HG03097 (cell line): ENCODE measurements around the gene IGF2R.
A peak's percentile ranks its signal among the peaks of the same experiment; 100 is the strongest.

Experiments used
- ATAC-seq: cut with Tn5 transposase; IDR thresholded peaks from one replicate; pipeline ENCODE4 v1.9.1; 2021; ENCODE audit not compliant: unreplicated experiment, low FRiP score

The IGF2R gene

GRCh38 chr6:159973951-159974350, 5.1 kb downstream of the IGF2R start:
- ATAC-seq = peak; percentile 25

GRCh38 chr6:159974932-159975331, 6.0 kb downstream of the IGF2R start:
- no peak for ATAC-seq

GRCh38 chr6:159976686-159977254, 7.9 kb downstream of the IGF2R start:
- no peak for ATAC-seq

DNA sequence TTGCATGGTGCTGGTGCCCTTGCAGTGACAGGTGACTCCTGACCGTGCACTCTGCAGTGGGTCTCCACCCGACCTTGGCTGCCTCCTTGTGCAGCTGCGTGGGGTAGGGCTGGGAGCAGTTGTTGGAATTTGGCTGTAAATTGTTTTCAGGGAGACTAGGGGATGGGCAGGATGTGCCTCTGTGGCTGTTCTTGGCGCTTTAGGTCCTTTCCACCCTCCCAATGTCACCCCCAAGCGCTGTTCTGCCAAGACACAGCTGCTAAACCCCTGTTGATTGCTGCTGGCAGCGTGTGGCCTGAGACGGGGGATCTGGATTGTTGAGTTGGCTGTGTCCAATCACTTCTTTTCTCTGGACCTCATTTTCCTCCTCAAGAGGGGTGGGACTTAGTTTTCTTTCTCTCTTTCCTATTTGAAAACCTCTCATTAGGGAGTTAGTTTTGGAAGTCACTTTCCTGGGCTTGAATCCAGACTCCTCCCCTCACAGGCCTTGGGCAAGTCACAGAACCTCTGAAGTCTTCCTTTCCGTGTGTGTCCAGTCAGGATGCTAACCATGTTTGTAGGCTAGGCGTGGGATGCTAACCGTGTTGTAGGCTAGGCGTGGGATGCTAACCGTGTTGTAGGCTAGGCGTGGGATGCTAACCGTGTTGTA, 8.5 kb downstream of the IGF2R start:
- no peak for ATAC-seq

DNA sequence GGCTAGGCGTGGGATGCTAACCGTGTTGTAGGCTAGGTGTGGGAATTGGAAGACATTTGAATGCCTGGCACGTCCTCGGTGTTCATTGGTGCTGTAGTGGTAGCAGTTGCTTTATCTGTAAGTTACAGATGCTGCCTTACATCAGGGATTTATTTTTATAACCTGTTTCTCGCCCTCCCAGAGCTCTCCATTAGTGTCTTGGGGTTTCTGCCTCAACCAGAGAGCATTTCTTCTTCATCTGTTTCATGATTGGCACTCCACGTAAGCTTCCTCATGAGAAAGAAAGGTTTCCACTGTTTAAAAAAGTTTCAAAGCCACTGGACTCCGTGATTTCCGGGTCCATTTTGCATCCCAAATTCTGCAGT, 9.0 kb downstream of the IGF2R start:
- ATAC-seq = no peak

GRCh38 chr6:159978291-159979135, 9.6 kb downstream of the IGF2R start:
- ATAC-seq = peak; percentile 28

DNA sequence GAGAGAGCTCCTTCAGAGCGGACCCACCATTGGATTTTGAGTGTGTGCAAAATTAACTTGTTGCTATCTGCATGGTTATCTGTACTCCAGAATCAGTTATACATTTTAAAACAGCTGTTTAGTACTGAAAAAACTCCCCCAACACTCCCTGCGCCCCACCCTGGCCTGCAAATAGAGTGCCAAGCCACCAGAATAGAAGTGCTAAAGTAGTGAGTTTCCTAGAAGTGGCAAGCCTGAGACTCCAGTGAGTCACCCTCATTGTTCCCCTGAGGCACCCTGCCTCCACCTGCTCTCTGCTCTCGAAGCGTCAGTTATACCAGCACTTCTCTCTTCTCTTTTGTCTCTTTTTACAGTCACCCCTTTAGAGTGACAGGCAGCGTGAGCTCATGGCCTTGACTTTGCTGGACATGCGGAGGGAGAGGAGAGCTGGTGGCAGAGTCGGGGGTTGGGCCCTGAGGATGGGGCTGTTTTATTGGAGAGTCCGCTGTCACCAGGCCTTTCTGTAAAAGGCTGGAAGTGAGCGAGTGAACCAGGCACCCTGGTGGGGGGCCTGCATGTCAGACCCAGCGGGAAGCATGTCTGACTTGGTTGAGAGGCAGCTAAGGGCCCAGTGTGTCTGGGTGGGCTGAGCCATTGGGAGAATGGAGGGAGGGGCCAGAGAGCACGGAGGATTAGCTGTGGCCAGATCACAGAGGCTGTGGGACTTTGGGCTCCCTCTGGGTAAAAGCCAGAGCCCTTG, 10.4 kb downstream of the IGF2R start:
- ATAC-seq = peak; percentile 46

GRCh38 chr6:159980474-159980873, 11.6 kb downstream of the IGF2R start:
- ATAC-seq = no peak

DNA sequence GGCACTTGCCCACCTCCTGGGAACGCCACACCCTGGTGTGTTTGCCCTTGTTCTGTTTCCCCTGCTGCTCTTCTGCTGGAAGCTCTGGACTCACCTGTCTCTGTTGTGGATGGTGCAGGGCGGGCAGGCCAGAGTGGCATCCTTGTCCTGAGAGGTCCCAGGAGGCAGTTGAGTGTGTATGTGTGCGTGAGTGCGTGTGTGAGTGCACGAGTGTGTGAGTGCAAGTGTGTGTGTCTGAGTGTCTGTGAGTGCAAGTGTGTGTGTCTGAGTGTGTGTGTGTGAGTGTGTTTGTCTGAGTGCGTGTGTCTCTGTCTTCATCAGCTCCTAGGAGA, 12.2 kb downstream of the IGF2R start:
- no peak for ATAC-seq

DNA sequence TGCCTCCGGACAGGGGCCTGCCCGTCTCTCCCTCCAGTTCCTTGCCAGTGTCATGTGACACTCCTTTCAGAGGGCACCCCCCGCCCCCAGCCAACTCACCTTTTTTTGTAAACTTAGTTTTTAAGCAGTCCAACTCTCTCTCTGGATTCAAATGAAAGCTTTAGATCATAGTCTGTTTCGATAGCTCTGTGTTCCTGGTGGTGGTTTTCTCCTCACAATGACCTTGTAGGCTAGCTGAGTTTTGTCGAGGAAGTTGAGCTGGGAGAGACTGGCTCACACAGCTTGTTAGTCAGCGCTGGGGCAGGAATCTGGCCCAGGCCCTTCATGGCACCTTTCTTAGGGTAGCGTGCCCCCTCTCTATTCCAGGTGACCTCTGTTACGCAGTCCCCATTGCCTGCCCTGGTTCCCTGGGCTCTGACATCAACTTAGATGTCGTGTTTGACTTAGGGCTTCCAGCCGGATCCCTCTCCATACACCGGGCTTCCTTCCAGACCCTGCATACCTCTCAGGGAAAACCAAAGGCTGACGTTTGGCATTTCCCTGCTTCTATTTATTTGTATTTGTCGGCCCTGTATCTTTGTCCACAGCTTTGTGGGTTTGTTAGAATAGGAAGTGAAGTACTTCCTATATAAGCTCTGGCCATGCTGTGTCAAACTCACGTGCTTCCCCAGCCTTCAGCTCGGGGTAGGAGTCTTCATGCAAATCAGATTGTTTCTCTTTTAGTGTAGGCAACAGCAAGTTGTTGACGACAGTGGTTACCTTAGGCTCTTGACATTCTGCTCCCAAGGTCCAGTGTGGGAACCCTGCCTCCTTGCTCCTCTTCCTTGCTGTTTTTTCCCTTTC, 12.7 kb downstream of the IGF2R start:
- peak; percentile 51 for ATAC-seq

DNA sequence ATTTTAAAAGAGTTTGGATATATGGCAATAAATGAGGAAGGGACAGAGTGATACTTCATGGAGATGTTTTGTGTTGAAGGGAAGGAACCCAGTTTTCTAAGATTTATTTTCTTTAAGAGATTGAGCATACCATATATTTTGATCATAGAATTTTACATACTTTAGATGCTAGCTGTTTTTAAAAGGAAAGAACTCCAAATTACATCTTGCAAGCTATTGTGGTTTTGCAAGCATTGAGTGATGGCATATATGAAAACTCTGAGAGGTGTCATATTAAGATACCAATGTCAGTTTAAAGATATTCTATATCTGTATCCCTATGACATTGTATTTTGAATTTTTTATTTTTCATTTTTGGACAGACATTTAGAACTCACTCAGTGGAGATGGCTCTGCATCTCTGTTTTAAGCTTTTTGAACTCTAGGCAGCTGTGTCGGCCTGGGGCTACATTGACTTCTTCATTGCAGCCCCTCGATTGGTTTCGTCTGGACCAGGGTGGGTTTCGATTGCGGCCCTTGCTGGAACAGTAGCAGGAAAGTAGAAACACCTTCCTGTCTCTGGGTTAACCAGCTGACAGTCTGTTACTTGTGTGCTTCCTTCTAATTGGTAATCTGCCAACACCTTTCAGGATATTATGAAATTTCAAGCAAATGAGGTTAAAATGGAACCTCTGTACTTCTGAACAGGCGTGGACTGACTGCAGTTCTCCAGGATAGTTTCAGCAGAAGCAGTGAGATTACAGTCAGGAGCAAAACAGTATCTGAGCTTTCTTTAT, 14.0 kb downstream of the IGF2R start:
- ATAC-seq = peak; percentile 38

GRCh38 chr6:159983641-159984080, 14.8 kb downstream of the IGF2R start:
- no peak for ATAC-seq

DNA sequence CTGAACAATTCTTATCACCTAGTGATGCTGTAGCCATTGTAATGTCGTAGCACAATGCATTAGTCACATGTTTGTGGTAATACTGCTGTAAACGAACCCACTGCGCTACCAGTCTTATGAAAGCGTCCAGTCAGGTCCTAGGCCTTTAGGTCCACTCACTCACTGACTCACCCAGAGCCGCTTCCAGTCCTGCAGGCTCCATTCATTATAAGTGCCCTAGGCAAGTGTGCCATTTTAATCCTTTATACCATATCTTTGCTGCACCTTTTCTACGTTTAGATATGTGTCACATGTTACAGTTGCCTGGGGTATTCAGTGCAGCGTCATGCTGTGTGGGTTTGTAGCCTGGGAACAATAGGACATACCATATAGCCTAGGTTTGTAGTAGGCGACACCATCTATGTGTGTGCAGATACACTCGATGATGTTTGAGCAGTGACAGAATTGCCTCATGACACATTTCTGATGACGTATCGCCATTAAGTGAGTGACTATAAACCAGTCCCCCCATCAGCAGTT, 15.4 kb downstream of the IGF2R start:
- no peak for ATAC-seq

- ATAC-seq = no peak
These were observed 16.5 kb downstream of the IGF2R start for GRCh38 chr6:159985296-159985945.

DNA sequence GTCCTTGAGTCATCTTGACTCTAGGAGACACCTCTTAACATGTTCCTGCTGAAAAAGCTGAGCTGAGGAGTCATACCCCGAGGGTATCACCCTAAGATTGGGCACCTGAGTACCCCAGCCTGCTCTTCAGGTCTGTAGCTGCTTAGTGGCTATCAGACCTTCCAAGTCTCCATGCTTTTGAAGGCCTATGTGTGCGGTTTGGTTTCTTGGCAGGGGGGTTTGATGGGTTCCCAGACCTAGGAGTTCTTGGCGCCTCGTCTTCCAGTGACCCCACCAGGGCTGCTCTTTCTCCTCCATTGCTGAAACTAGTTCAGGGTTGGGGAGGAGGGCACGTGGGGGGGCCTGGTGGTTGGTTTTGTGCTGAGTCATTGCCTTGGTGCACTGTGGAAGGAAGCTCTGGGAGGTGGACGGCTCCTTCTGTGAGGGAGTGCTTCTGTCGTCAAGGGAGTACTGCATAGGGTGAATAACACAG, 20.1 kb downstream of the IGF2R start:
- ATAC-seq = no peak

DNA sequence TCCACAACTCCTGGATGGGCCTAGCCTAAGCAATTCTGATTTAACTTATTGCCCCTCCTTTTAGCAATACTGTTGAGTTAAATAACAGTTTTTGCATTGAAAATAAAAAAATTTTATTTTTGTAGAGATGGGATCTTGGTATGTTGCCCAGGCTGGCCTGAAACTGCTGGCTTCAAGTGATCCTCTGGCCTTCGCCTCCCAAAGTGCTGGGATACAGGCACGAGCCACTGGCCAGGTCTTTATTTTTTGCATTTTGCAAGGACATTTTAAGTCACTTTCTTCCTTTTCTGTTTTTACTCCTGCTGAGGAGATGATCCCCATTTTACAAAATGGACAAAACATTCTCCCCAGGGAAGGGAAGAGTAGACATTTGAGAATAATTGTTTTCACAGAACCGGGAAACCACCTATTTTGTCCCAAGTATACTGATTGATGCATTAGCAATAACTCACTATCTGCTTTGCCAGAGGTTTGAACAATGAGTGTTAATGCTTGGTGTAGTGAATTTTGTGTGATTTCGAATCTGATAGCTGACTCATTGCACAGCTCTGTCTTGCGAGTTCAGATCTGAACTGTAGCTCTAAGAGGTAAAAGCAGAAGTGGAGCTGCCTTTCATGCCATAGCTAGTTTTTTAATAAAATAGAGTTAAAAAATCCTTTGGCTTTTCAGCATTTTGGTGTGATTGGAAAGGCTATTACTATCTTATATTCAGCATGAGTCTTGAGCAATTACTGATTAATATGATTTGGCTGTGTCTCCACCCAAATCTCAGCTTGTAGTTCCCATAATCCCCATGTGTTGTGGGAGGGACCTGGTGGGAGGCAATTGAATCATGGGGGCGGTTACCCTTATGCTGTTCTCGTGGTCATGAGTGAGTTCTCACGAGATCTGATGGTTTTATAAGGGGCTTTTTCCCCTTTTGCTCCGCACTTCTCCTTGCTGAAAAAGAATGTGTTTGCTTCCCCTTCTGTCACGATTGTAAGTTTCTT, 20.9 kb downstream of the IGF2R start:
- peak; percentile 70 for ATAC-seq

DNA sequence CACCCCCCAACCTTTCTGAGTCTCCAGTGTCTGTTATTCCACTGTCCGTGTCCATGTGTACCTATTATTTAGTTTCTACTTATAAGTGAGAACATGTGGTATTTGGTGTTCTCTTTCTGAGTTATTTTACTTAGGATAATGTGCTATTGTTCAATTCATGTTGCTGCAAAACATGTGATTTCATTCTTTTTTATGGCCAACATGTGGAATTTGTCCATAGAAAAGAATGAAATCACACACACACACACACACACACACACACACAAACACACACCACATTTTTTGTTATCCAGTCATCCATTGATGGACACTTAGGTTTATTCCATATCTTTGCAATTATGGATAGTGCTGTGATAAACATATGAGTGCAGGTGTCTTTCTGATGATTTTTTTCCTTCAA, 23.5 kb downstream of the IGF2R start:
- no peak for ATAC-seq

GRCh38 chr6:159995405-159995804, 26.5 kb downstream of the IGF2R start:
- ATAC-seq = no peak
